ENCODE results near the gene KCNMA1.

The KCNMA1 gene

DNA sequence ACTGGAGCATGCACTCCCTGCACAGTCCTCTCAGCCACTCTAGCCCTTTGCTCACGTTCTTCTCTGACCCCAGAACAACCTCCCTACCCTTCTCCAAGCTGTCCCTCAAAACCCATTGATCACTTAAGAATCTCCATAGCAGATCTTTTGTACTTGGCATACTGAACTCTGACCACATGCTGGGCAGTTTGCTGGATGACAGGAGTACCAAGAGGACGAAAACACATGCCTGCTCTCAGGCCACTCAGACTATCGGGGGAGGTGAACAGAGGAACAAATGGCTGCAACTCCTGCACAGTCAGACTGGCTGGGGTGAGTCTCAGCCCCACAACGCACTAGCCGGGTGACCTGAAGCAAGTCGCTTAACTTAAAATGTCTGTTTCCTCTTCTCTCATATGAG, 52.7 kb downstream of the KCNMA1 start:
- Histone ChIP-seq H3K27me3 (ENCODE audit: insufficient read depth, low read depth) (no peaks in the 10 kb centered on the region), H3K4me3 (IDR thresholded peaks at IDR 0.05; ENCODE audit: insufficient read depth, low read depth, low read length) (no peak overlapping the region), H3K79me2 (ENCODE audit: insufficient read depth, low read depth) (no peaks in the 10 kb centered on the region), H3K4me2 (no peak overlapping the region), H3K36me3 (ENCODE audit: insufficient read depth) (no peaks in the 10 kb centered on the region), H3K27ac (no peak overlapping the region), H3K4me1 (ENCODE audit: low read depth, poor library complexity, severe bottlenecking) (no peaks in the 10 kb centered on the region), H4K20me1 (ENCODE audit: insufficient read depth) (no peaks in the 10 kb centered on the region), H3K9ac (no peak overlapping the region), H2AFZ (ENCODE audit: low read depth) (no peak overlapping the region)
- TF ChIP-seq CTCF (conservative IDR thresholded peaks at IDR 0.05; ENCODE audit: low read depth, low read length), result no peak

DNA sequence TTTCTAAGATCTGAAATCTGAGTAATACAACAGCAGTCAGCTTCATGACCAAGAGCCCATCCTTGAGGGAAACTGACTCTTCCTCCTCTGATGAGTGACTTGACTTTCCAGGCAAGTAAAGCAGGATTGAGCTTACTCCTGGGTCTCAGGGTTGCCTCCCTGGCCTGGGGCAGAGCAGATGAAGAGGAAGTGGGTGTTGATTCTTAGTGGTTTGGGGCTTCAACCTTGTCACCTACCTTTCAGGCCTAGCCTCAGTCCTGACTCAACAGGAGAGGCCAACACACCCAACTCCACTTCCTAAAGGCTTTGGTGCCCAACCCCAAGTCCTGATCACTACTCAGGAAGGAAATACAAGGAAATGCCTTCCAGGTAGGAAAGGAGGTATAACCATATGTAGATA, 54.1 kb downstream of the KCNMA1 start:
- Histone ChIP-seq H3K4me2 (no peak overlapping the region), H3K9ac (no peak overlapping the region), H3K4me1 (ENCODE audit: low read depth, poor library complexity, severe bottlenecking) (no peaks in the 10 kb centered on the region)

GRCh38 chr10:77582710-77583115, 54.9 kb downstream of the KCNMA1 start:
- H3K27ac ChIP-seq, result no peak overlapping the region
- no peak overlapping the region for H3K4me3 ChIP-seq (IDR thresholded peaks at IDR 0.05; ENCODE audit: insufficient read depth, low read depth, low read length)
- no peaks in the 10 kb centered on the region for H3K27me3 ChIP-seq (ENCODE audit: insufficient read depth, low read depth)
- TF ChIP-seq CTCF (conservative IDR thresholded peaks at IDR 0.05; ENCODE audit: low read depth, low read length), result no peak
- H4K20me1 ChIP-seq (ENCODE audit: insufficient read depth), result no peaks in the 10 kb centered on the region
- H3K79me2 ChIP-seq (ENCODE audit: insufficient read depth, low read depth), result no peaks in the 10 kb centered on the region
- H3K4me2 ChIP-seq, result no peak overlapping the region
- no peaks in the 10 kb centered on the region for H3K36me3 ChIP-seq (ENCODE audit: insufficient read depth)
- H2AFZ ChIP-seq (ENCODE audit: low read depth), result no peak overlapping the region
- no peaks in the 10 kb centered on the region for H3K4me1 ChIP-seq (ENCODE audit: low read depth, poor library complexity, severe bottlenecking)
- H3K9ac ChIP-seq, result no peak overlapping the region

More for the DNA sequence above, 54.1 kb downstream of the KCNMA1 start:
- Histone ChIP-seq H3K27me3 (ENCODE audit: insufficient read depth, low read depth) (no peaks in the 10 kb centered on the region), H3K4me3 (IDR thresholded peaks at IDR 0.05; ENCODE audit: insufficient read depth, low read depth, low read length) (no peak overlapping the region), H3K79me2 (ENCODE audit: insufficient read depth, low read depth) (no peaks in the 10 kb centered on the region), H2AFZ (ENCODE audit: low read depth) (no peak overlapping the region), H3K27ac (no peak overlapping the region), H3K36me3 (ENCODE audit: insufficient read depth) (no peaks in the 10 kb centered on the region), H4K20me1 (ENCODE audit: insufficient read depth) (no peaks in the 10 kb centered on the region)
- no peak for TF ChIP-seq CTCF (conservative IDR thresholded peaks at IDR 0.05; ENCODE audit: low read depth, low read length)

DNA sequence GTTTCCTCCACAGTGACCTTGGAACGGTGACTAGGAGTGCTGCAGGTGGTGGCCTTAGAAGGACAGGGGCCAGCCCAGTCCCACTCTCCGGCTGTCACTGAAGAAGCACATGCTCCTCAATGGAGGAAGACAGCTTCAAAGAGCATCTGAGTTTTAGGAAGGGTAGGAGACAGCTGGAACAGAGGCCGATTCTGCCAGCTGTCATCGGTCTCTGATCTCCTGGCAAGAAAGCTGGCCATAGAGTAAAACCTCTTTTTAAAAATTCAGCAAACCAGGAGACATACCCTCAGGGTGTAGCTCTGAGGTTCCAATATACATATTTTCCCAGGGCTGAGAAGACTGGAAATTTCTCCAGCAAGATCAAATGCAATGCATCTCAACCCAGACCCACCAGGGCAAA, 55.9 kb downstream of the KCNMA1 start:
- H3K4me2 ChIP-seq, result no peak overlapping the region
- H3K9ac ChIP-seq, result no peak overlapping the region
- no peak for TF ChIP-seq CTCF (conservative IDR thresholded peaks at IDR 0.05; ENCODE audit: low read depth, low read length)
- H3K4me1 ChIP-seq (ENCODE audit: low read depth, poor library complexity, severe bottlenecking), result no peaks in the 10 kb centered on the region
- no peak overlapping the region for H3K27ac ChIP-seq
- no peaks in the 10 kb centered on the region for H3K36me3 ChIP-seq (ENCODE audit: insufficient read depth)
- no peaks in the 10 kb centered on the region for H4K20me1 ChIP-seq (ENCODE audit: insufficient read depth)
- no peaks in the 10 kb centered on the region for H3K79me2 ChIP-seq (ENCODE audit: insufficient read depth, low read depth)
- no peak overlapping the region for H3K4me3 ChIP-seq (IDR thresholded peaks at IDR 0.05; ENCODE audit: insufficient read depth, low read depth, low read length)
- no peaks in the 10 kb centered on the region for H3K27me3 ChIP-seq (ENCODE audit: insufficient read depth, low read depth)
- no peak overlapping the region for H2AFZ ChIP-seq (ENCODE audit: low read depth)

Data from KMS-11 (cell line).